Retinal pigment epithelial cell (primary cell): ENCODE measurements around the gene DHRS1.
A peak's percentile ranks its signal among the peaks of the same experiment; 100 is the strongest.

Source experiments
- DNase-seq: peaks from one replicate; pipeline ENCODE4 v3.0.0-alpha.2; 2010; ENCODE audit warnings: low read depth
- H3K4me3 ChIP-seq: 2 replicates; pipeline ENCODE4 v1.5.1; 2011; ENCODE audit warnings: mild to moderate bottlenecking, low read length, control low read depth, moderate library complexity
- TF ChIP-seq, protein P1 (sequence below): conservative IDR thresholded peaks from 2 replicates; pipeline ENCODE4 v1.5.1; 2011; ENCODE audit warnings: low read depth, low read length, control low read depth, inconsistent platforms

The DHRS1 gene

DNA sequence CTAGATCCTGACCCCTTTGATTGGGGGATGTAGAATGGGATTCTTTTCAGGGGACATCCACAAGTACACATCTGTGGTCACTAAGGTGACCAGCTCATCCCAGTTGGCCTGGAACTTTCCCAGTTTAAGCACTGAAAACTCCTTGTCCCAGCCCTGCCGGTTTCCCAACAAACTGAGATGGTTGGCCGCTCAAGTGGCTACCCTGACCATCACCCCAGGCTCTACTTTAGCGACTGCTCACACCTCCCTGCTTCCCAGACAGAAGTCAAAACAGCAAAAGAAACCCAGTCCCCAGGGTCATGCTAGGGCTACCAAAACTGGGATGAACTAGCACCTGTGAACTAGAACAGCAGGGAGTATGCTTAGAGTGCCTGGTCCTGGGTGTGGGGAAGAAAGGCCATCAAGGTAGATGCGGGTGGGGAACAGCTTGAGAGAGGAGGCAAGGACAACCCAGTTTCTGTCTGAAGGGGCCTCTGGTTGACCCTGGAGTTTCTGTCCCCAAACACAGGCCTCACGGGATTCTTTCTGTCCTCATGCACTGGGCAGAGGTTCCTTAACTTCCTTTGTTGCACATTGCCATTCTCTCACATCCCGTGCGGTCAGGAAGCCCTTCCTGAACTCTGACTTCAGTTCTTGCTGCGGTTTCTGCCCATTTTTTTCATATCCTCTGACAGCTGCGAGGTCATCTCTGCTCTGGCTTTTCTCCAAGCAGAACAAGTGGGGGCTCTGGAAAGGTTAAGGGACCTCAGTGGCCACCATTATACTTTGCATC, 13.3 kb upstream of the DHRS1 start:
- TF ChIP-seq, protein P1, sequence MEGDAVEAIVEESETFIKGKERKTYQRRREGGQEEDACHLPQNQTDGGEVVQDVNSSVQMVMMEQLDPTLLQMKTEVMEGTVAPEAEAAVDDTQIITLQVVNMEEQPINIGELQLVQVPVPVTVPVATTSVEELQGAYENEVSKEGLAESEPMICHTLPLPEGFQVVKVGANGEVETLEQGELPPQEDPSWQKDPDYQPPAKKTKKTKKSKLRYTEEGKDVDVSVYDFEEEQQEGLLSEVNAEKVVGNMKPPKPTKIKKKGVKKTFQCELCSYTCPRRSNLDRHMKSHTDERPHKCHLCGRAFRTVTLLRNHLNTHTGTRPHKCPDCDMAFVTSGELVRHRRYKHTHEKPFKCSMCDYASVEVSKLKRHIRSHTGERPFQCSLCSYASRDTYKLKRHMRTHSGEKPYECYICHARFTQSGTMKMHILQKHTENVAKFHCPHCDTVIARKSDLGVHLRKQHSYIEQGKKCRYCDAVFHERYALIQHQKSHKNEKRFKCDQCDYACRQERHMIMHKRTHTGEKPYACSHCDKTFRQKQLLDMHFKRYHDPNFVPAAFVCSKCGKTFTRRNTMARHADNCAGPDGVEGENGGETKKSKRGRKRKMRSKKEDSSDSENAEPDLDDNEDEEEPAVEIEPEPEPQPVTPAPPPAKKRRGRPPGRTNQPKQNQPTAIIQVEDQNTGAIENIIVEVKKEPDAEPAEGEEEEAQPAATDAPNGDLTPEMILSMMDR, result no peak
- DNase-seq, result no peak
- H3K4me3 ChIP-seq, result no peak overlapping the region

DNA sequence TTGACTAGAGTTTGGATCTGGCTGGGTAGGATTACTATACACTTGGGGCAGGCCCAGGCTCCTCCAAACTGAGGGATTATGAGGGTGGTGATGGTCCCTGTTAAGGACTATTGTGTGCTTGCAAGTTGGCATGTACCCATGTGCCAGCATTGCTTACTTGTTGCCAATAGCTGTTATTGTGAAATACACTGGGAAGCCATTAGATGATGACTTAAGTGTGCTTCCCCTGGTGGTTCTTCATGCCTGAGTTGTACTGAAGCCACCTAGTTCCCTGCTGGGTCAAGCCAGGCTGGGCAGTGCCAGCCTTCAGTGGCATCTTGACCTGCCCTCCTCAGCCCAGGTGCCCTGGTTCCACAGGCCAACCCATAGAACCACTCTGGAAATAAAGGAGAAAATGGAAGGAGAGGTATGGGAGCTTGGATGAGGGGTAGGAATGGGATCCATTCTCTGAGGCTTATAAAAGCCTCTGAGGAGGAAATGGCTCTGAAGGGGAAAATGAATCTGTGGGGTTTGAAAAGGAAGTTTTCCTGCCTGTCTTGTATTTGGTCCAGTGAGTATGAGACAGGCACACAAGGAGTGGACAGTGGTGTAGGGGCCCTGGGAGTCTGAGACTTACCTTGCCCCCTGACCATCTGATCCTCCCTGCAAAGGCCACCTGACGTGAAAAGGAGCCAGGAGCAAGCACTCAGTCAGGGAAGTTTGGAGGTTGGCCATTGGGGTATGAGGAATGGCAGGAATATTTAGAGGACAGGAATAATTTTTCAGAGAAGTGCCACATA, 12.4 kb upstream of the DHRS1 start:
- no peak overlapping the region for H3K4me3 ChIP-seq
- TF ChIP-seq, protein P1, result no peak
- DNase-seq, result no peak

DNA sequence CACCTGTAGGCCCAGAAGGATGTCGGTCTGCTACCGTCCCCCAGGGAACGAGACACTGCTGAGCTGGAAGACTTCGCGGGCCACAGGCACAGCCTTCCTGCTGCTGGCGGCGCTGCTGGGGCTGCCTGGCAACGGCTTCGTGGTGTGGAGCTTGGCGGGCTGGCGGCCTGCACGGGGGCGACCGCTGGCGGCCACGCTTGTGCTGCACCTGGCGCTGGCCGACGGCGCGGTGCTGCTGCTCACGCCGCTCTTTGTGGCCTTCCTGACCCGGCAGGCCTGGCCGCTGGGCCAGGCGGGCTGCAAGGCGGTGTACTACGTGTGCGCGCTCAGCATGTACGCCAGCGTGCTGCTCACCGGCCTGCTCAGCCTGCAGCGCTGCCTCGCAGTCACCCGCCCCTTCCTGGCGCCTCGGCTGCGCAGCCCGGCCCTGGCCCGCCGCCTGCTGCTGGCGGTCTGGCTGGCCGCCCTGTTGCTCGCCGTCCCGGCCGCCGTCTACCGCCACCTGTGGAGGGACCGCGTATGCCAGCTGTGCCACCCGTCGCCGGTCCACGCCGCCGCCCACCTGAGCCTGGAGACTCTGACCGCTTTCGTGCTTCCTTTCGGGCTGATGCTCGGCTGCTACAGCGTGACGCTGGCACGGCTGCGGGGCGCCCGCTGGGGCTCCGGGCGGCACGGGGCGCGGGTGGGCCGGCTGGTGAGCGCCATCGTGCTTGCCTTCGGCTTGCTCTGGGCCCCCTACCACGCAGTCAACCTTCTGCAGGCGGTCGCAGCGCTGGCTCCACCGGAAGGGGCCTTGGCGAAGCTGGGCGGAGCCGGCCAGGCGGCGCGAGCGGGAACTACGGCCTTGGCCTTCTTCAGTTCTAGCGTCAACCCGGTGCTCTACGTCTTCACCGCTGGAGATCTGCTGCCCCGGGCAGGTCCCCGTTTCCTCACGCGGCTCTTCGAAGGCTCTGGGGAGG, 11.3 kb upstream of the DHRS1 start, which contains the start of gene LTB4R:
Gene LTB4R (plus strand): TSS at position 857 of the 959 bp plus-strand sequence. CDS start 4,150 bp downstream, outside the sequence.
- DNase-seq, result peak; percentile 45
- TF ChIP-seq, protein P1, result peak; percentile 25
- no peak within 1 kb of the TSS for H3K4me3 ChIP-seq

DNA sequence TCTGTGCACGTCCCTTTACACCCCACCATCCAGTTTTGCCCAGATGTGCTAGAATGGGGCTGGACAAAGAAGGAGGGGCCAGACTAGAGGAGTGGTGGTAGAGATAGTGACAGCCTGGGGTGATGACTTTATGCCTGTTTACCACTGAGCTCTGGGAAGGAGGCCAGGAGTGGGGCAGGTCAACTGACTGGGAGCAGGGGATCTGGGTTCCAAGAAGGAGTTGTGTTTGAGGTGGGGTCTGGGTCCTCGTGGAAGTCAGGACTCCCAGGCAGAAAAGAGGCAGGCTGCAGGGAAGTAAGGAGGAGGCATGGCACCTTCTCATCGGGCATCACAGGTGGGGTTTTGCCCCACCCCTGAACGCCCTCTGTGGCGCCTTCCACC, 10.7 kb upstream of the DHRS1 start:
- H3K4me3 ChIP-seq, result no peak overlapping the region
- DNase-seq, result no peak
- TF ChIP-seq, protein P1, result no peak

DNA sequence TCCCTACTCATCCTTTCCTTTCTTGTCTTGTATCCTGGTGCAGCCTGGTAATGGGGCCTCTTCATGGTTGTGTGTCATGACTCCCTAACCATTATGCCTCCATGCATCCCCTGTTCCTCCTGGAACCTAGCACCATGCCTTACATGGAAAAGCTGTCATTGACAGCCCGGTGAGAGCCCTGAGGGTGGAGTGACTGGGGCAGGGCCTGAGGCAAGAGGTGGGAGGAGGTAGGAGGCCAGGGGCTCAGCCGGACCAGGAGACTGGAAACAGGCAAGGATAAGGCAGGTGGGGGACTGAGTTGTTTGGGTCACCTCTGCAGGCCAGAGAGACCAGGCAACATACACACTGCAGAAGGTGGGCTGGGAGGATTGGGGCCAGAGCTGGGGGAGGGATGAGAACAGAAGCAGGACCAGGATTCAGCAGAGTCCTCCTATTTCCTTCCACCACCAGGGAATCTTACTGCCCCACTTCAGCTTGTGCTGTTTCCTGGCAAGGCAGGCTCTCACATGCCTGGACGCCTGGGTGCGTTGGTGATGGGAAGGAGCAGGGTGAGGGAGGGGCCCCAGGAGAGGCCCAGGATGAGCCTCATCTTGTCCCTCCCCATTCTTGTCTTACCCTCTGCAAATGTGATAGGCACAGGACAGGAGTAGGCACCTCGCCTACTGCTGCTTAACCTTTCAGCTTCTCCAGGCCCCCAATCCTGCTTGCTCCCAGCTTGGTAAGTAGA, 10.1 kb upstream of the DHRS1 start, which contains the start of gene LTB4R2:
Gene LTB4R2 (plus strand): TSS at position 603 of the 727 bp plus-strand sequence. CDS start 525 bp downstream, outside the sequence.
- no peak for DNase-seq
- TF ChIP-seq, protein P1, result no peak
- no peak within 1 kb of the TSS for H3K4me3 ChIP-seq
